Endodermal cell (in vitro differentiated cells): ENCODE data around the gene KRT5. TPM values are rescaled to one million over a fixed set of nuclear protein-coding genes. Genes with fewer than 3 reads are reported as not detected.
"Not testable (repeated sequence)": the region's sequence is repeated elsewhere in the genome, so short reads cannot be mapped to it uniquely, and the experiment has no call there.

Experiments used
- DNase-seq: peaks from one replicate; pipeline ENCODE4 v3.0.0-alpha.2; 2017
- H3K27ac ChIP-seq: 2 replicates; pipeline ENCODE4 v1.5.1; 2013; ENCODE audit warnings: mild to moderate bottlenecking, low read depth, low read length, moderate library complexity
- H3K27me3 ChIP-seq: 2 replicates; pipeline ENCODE4 v1.6.1; 2013; ENCODE audit warnings: mild to moderate bottlenecking, low read length, moderate library complexity; ENCODE audit not compliant: insufficient read depth, control insufficient read depth, poor library complexity, severe bottlenecking
- H3K36me3 ChIP-seq: 2 replicates; pipeline ENCODE4 v1.7.0; 2013; ENCODE audit warnings: mild to moderate bottlenecking, low read length, moderate library complexity; ENCODE audit not compliant: control insufficient read depth, insufficient read depth
- H3K4me1 ChIP-seq: one replicate; pipeline ENCODE4 v1.7.0; 2013; ENCODE audit warnings: low read length; ENCODE audit not compliant: control insufficient read depth, insufficient read depth
- H3K4me3 ChIP-seq: 2 replicates; pipeline ENCODE4 v1.5.1; 2013; ENCODE audit warnings: mild to moderate bottlenecking, low read length, moderate library complexity
- H3K9ac ChIP-seq: 2 replicates; pipeline ENCODE4 v1.6.1; 2013; ENCODE audit warnings: mild to moderate bottlenecking, low read length, moderate library complexity; ENCODE audit not compliant: poor library complexity, severe bottlenecking; ENCODE audit errors: extremely low read depth
- H3K9me3 ChIP-seq: 2 replicates; pipeline ENCODE4 v1.6.1; 2013; ENCODE audit warnings: mild to moderate bottlenecking, low read length, moderate library complexity; ENCODE audit not compliant: control insufficient read depth
- H3K27ac Mint-ChIP-seq: 2 replicates; pipeline ENCODE4 v1.8.0; 2020; ENCODE audit warnings: mixed read lengths
- H3K27me3 Mint-ChIP-seq: 2 replicates; pipeline ENCODE4 v1.8.0; 2021; ENCODE audit warnings: mild to moderate bottlenecking, mixed read lengths; ENCODE audit not compliant: insufficient read depth
- H3K36me3 Mint-ChIP-seq: 2 replicates; pipeline ENCODE4 v1.8.0; 2020; ENCODE audit warnings: low read depth, mixed read lengths
- H3K4me1 Mint-ChIP-seq: 2 replicates; pipeline ENCODE4 v1.8.0; 2020; ENCODE audit warnings: mixed read lengths
- H3K4me3 Mint-ChIP-seq: 2 replicates; pipeline ENCODE4 v1.8.0; 2020; ENCODE audit warnings: mild to moderate bottlenecking, moderate library complexity, mixed read lengths
- H3K9me3 Mint-ChIP-seq: 2 replicates; pipeline ENCODE4 v1.8.0; 2020; ENCODE audit warnings: mild to moderate bottlenecking, mixed read lengths
- WGBS, 2 experiments: methylation state at CpG; one replicate each; pipeline versions ENCODE4 v1.1.5 to v1.1.7; 2013; ENCODE audit warnings: missing lambda C conversion rate in 2 of 2, mixed read lengths in 1 of 2; ENCODE audit not compliant: insufficient coverage in 1 of 2, insufficient read length in 1 of 2; 5-methylcytosine and 5-hydroxymethylcytosine counted together
- total RNA-seq, 2 donors: library from RNA; stranded (reverse); fragmentation: NEBNext Ultra II Directional in 1 of 2; extraction: Animal tissue kit (Norgen Biotek cat#: 25700) in 1 of 2; gene quantifications; 2 replicates in 1 of 2; 3 replicates in 1 of 2; pipeline ENCODE4 v1.2.1, GENCODE V29; 2021
- TF ChIP-seq, protein P1 (sequence below): fragments of 200-600 bp; sonication (generic); conservative IDR thresholded peaks from 2 replicates; pipeline ENCODE4 v1.5.0; 2021; ENCODE audit warnings: antibody characterized with exemption, mild to moderate bottlenecking

The KRT5 gene
- total RNA-seq, 2 donors from 2014 or later = not detected

GRCh38 chr12:52488736-52489135, 31.5 kb downstream of the KRT5 start:
- TF ChIP-seq, protein P1, sequence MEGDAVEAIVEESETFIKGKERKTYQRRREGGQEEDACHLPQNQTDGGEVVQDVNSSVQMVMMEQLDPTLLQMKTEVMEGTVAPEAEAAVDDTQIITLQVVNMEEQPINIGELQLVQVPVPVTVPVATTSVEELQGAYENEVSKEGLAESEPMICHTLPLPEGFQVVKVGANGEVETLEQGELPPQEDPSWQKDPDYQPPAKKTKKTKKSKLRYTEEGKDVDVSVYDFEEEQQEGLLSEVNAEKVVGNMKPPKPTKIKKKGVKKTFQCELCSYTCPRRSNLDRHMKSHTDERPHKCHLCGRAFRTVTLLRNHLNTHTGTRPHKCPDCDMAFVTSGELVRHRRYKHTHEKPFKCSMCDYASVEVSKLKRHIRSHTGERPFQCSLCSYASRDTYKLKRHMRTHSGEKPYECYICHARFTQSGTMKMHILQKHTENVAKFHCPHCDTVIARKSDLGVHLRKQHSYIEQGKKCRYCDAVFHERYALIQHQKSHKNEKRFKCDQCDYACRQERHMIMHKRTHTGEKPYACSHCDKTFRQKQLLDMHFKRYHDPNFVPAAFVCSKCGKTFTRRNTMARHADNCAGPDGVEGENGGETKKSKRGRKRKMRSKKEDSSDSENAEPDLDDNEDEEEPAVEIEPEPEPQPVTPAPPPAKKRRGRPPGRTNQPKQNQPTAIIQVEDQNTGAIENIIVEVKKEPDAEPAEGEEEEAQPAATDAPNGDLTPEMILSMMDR = no peak
- Mint-ChIP-seq H3K4me1 (peaks cover under 1% of the 10 kb centered on the region), H3K36me3 (no peaks in the 10 kb centered on the region), H3K4me3 (no peak overlapping the region), H3K27ac (no peak overlapping the region), H3K27me3 (peaks cover 31% of the 10 kb centered on the region), H3K9me3 (peaks cover 2% of the 10 kb centered on the region)
- H3K27ac ChIP-seq = no peak overlapping the region
- H3K36me3 ChIP-seq = no peaks in the 10 kb centered on the region
- no peak overlapping the region for H3K9ac ChIP-seq
- H3K4me1 ChIP-seq = no peaks in the 10 kb centered on the region
- no peaks in the 10 kb centered on the region for H3K27me3 ChIP-seq
- peaks cover 13% of the 10 kb centered on the region for H3K9me3 ChIP-seq
- DNase-seq = no peak
- H3K4me3 ChIP-seq = no peak overlapping the region

DNA sequence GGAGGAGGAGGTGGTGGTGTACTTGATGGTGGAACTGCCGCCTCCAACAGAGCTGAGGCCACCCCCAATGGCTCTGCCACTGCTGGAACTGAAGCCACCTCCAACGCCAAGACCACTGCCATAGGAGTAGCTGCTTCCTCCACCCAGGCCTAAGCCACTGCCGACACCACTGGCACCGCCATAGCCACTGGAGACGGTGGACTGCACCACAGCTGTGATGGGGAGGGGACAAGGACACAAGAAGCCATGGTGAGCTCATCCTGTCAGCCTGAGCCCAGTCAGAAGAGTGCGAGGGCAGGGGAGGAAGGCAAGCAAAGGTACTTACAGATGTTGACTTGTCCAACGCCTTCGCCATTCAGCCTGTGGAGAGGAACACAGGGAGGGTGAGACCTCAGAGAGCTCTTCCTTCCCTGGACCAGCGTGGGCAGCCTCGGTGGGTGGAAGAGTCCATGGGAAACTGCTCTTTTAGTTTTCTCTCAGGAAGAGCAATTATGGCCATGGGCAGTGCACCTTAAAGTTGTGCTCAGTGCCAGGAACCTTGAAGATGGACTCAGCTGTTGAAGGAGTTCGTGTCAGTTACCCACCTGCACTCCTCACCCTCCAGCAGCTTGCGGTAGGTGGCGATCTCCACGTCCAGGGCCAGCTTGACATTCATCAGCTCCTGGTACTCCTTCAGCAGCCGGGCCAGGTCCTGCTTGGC, 32.3 kb downstream of the KRT5 start:
- not testable (repeated sequence) for H3K4me3 ChIP-seq, H3K4me1 ChIP-seq, DNase-seq, H3K27me3 ChIP-seq, H3K9me3 Mint-ChIP-seq, H3K36me3 ChIP-seq, H3K36me3 Mint-ChIP-seq, H3K4me3 Mint-ChIP-seq, H3K4me1 Mint-ChIP-seq, H3K27ac ChIP-seq, H3K27ac Mint-ChIP-seq, H3K9ac ChIP-seq
- H3K9me3 ChIP-seq = peaks cover 13% of the 10 kb centered on the region
- 89% methylated on average over 5 to 13 of the region's 15 CpGs for WGBS, 2 experiments
- peaks cover 33% of the 10 kb centered on the region for H3K27me3 Mint-ChIP-seq

DNA sequence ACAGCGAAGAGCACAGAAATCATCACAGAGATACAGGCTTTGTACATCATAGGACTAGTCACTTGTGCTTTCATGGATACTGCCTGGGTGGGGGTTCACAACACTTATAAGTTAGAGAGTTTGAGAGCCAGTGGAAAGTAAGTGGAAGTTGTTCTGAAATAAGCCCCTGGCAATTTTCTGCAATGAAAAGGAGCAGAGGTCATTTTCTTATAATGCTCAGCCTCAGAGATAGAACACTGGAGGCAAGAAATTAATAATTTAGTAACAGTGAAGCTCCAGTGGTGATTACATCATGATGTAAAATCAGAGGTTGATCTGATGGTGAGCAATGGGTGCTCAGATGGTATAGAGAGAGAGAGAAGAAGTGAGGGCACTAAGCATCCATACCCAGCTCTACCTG, 33.0 kb downstream of the KRT5 start:
- peaks cover 33% of the 10 kb centered on the region for H3K27me3 Mint-ChIP-seq

More for the DNA sequence above, 33.0 kb downstream of the KRT5 start:
- H3K4me3 Mint-ChIP-seq = no peak overlapping the region
- WGBS, 2 experiments = 50 to 57% methylated on average over 1 of the region's 1 CpG
- Histone ChIP-seq H3K4me1 (no peaks in the 10 kb centered on the region), H3K27me3 (no peaks in the 10 kb centered on the region), H3K4me3 (no peak overlapping the region), H3K9ac (no peak overlapping the region), H3K27ac (no peak overlapping the region), H3K36me3 (no peaks in the 10 kb centered on the region), H3K9me3 (peaks cover 13% of the 10 kb centered on the region)
- no peaks in the 10 kb centered on the region for H3K36me3 Mint-ChIP-seq
- no peak for DNase-seq
- no peaks in the 10 kb centered on the region for H3K4me1 Mint-ChIP-seq
- TF ChIP-seq, protein P1 = no peak
- peaks cover 2% of the 10 kb centered on the region for H3K9me3 Mint-ChIP-seq
- no peak overlapping the region for H3K27ac Mint-ChIP-seq
